ENCODE measurements around the gene ADAM12.

GRCh38 chr10:126397156-126397555, 8.9 kb upstream of the ADAM12 start:
- TF ChIP-seq CTCF (IDR thresholded peaks at IDR 0.05) (no peak), POLR2A (IDR thresholded peaks at IDR 0.05) (no peak)
